Measurements from ENCODE around the gene MARS2.

DNA sequence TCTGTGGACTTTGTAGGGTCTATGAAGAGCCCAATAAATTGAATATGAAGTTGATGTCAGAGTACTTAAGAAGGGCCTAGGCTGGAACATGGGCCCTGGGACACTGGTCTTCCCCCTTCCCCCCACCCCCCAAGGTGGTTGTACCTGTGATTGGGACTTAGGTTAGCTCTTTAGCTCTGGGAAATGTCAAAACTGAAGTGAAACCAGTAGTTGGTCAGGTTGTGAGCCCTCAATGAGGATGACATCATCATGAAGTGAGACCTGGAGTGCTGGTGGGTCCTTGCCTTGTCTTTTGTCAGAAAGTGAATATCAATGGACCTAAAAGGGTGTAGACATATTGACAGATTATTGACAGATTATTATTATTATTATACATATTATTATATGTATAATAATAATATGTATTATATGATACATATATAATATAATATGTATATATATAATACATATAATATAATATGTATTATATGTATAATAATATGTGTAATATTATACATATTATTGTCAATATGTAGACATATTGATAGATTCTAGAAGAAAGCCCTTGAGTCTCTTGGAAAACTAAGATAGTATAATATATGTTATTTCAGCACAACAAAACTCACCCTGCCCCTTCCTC, 5.4 kb downstream of the MARS2 start:
- no peak for TF ChIP-seq POLR2A (IDR thresholded peaks at IDR 0.05)
- TF ChIP-seq, protein P1, sequence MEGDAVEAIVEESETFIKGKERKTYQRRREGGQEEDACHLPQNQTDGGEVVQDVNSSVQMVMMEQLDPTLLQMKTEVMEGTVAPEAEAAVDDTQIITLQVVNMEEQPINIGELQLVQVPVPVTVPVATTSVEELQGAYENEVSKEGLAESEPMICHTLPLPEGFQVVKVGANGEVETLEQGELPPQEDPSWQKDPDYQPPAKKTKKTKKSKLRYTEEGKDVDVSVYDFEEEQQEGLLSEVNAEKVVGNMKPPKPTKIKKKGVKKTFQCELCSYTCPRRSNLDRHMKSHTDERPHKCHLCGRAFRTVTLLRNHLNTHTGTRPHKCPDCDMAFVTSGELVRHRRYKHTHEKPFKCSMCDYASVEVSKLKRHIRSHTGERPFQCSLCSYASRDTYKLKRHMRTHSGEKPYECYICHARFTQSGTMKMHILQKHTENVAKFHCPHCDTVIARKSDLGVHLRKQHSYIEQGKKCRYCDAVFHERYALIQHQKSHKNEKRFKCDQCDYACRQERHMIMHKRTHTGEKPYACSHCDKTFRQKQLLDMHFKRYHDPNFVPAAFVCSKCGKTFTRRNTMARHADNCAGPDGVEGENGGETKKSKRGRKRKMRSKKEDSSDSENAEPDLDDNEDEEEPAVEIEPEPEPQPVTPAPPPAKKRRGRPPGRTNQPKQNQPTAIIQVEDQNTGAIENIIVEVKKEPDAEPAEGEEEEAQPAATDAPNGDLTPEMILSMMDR (IDR thresholded peaks at IDR 0.05) = no peak

Measured in prostate gland (tissue), 2 donors.